OCI-LY1 (cell line): ENCODE measurements around the gene TFPI2.

Source experiments
- H2AFZ ChIP-seq: fragments of 200-600 bp; sonication (generic), shearing (Covaris generic); 2 replicates; pipeline ENCODE4 v1.6.0; 2014; ENCODE audit warnings: antibody characterized with exemption, mild to moderate bottlenecking, low read length
- H3F3A ChIP-seq: fragments of 200-600 bp; sonication (generic), shearing (Covaris generic); 2 replicates; pipeline ENCODE4 v1.6.0; 2014; ENCODE audit warnings: mild to moderate bottlenecking, antibody characterized with exemption, low read length, moderate library complexity; ENCODE audit not compliant: insufficient read depth
- H3K27ac ChIP-seq: fragments of 200-600 bp; sonication (generic); 2 replicates; pipeline ENCODE4 v1.5.1; 2014; ENCODE audit warnings: low read length, mixed run types, mild to moderate bottlenecking, low read depth; ENCODE audit not compliant: poor library complexity, severe bottlenecking
- H3K27me3 ChIP-seq: fragments of 200-600 bp; sonication (generic); 2 replicates; pipeline ENCODE4 v1.6.0; 2014; ENCODE audit warnings: antibody characterized with exemption, mild to moderate bottlenecking, low read length, moderate library complexity; ENCODE audit not compliant: insufficient read depth
- H3K36me3 ChIP-seq: fragments of 200-600 bp; sonication (generic); 2 replicates; pipeline ENCODE4 v1.6.1; 2014; ENCODE audit warnings: mild to moderate bottlenecking, antibody characterized with exemption, low read length, moderate library complexity, mixed read lengths; ENCODE audit not compliant: insufficient read depth
- H3K4me1 ChIP-seq: fragments of 200-600 bp; sonication (generic); 2 replicates; pipeline ENCODE4 v1.5.1; 2014; ENCODE audit warnings: mild to moderate bottlenecking, low read length, moderate library complexity; ENCODE audit not compliant: insufficient read depth, severe bottlenecking
- H3K4me2 ChIP-seq: fragments of 200-600 bp; sonication (generic), shearing (Covaris generic); 2 replicates; pipeline ENCODE4 v1.6.1; 2014; ENCODE audit warnings: low read length
- H3K4me3 ChIP-seq: fragments of 200-600 bp; sonication (generic); 2 replicates; pipeline ENCODE4 v1.5.1; 2014; ENCODE audit warnings: low read length, low read depth, mild to moderate bottlenecking, mixed read lengths; ENCODE audit not compliant: poor library complexity, severe bottlenecking
- H3K79me2 ChIP-seq: fragments of 200-600 bp; shearing (Covaris generic); 2 replicates; pipeline ENCODE4 v1.6.1; 2016; ENCODE audit warnings: mixed run types, low read length, mixed read lengths; ENCODE audit not compliant: insufficient read depth
- H3K9ac ChIP-seq: fragments of 200-600 bp; sonication (generic), shearing (Covaris generic); 2 replicates; pipeline ENCODE4 v1.6.1; 2014; ENCODE audit warnings: mild to moderate bottlenecking, low read length, mixed read lengths
- H3K9me2 ChIP-seq: fragments of 200-600 bp; sonication (generic), shearing (Covaris generic); 2 replicates; pipeline ENCODE4 v1.6.1; 2014; ENCODE audit warnings: low read depth, mild to moderate bottlenecking, low read length, mixed read lengths
- H3K9me3 ChIP-seq: fragments of 200-600 bp; shearing (Covaris generic); 2 replicates; pipeline ENCODE4 v1.6.1; 2014; ENCODE audit warnings: low read length, mixed read lengths
- H4K20me1 ChIP-seq: fragments of 200-600 bp; sonication (generic), shearing (Covaris generic); 2 replicates; pipeline ENCODE4 v1.6.0; 2016; ENCODE audit warnings: mild to moderate bottlenecking, low read length; ENCODE audit not compliant: insufficient read depth
- CTCF ChIP-seq: fragments of 200-600 bp; sonication (generic), shearing (Covaris generic); IDR thresholded peaks from 2 replicates; pipeline ENCODE4 v1.5.1; 2017; ENCODE audit warnings: mild to moderate bottlenecking, antibody characterized with exemption, low read length, moderate library complexity, mixed read lengths
- EZH2 ChIP-seq: fragments of 200-600 bp; sonication (generic), shearing (Covaris generic); IDR thresholded peaks from 2 replicates; pipeline ENCODE4 v1.8.0; 2017; ENCODE audit warnings: borderline replicate concordance, mixed run types, mild to moderate bottlenecking, antibody characterized with exemption, low read length, moderate library complexity, mixed read lengths

The TFPI2 gene

DNA sequence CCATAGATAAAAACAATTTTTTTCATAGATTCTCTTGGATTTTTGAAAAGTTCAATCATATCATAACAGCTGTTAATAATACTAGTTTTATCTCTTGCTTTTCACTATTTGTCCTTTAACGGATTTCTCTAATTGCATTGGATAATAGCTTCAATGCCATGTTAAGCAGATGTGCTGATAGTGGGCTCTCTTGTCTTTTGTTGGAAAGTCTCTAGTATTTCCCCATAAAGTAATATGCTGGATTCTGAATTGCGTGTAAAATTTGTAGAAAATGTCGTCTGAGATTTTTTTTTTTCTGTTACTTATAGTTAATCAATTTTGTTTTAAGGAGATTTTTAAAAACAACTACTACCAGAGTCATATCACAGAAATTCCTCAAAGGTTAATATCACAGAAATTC, 53.3 kb downstream of the TFPI2 start:
- H2AFZ ChIP-seq, result no peak overlapping the region
- no peak overlapping the region for H3K4me3 ChIP-seq
- no peaks in the 10 kb centered on the region for H3K4me1 ChIP-seq
- no peak overlapping the region for H3K4me2 ChIP-seq
- no peaks in the 10 kb centered on the region for H3K27me3 ChIP-seq
- no peaks in the 10 kb centered on the region for H3K79me2 ChIP-seq
- TF ChIP-seq EZH2, result no peak
- TF ChIP-seq CTCF, result no peak
- no peak overlapping the region for H3K9ac ChIP-seq
- H4K20me1 ChIP-seq, result no peaks in the 10 kb centered on the region
- no peaks in the 10 kb centered on the region for H3F3A ChIP-seq
- H3K36me3 ChIP-seq, result no peaks in the 10 kb centered on the region
- no peak overlapping the region for H3K27ac ChIP-seq
- no peaks in the 10 kb centered on the region for H3K9me2 ChIP-seq
- no peaks in the 10 kb centered on the region for H3K9me3 ChIP-seq

DNA sequence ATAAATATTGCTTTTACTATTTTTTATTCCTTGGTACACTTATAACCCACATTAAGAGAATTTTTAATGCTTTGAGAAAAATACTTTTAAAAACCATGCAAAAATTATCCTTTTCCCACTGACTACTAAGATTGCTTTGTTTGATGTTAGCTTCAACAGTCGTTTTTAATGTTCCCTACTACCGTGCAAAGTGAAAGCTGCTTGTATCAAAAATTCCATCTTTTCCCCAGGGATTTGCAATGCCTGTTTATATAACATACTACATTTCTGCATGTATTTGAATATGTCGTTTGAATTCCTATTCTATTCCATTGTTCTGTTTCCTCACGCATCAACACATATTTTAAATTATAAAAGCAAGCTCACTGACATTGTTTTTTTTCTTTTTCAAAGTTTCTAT, 54.4 kb downstream of the TFPI2 start:
- H3K36me3 ChIP-seq, result no peaks in the 10 kb centered on the region
- no peak overlapping the region for H3K4me2 ChIP-seq
- H3K9ac ChIP-seq, result no peak overlapping the region
- TF ChIP-seq CTCF (no peak), EZH2 (no peak)
- H3K4me1 ChIP-seq, result no peaks in the 10 kb centered on the region
- H3K9me2 ChIP-seq, result no peaks in the 10 kb centered on the region
- no peaks in the 10 kb centered on the region for H3F3A ChIP-seq
- no peaks in the 10 kb centered on the region for H3K79me2 ChIP-seq
- H3K27me3 ChIP-seq, result no peaks in the 10 kb centered on the region
- H2AFZ ChIP-seq, result no peak overlapping the region
- H4K20me1 ChIP-seq, result no peaks in the 10 kb centered on the region
- no peaks in the 10 kb centered on the region for H3K9me3 ChIP-seq
- no peak overlapping the region for H3K27ac ChIP-seq
- H3K4me3 ChIP-seq, result no peak overlapping the region

- Histone ChIP-seq H4K20me1 (no peaks in the 10 kb centered on the region), H3K9me2 (no peaks in the 10 kb centered on the region), H3K9ac (no peak overlapping the region), H2AFZ (no peak overlapping the region), H3K79me2 (no peaks in the 10 kb centered on the region), H3K27me3 (no peaks in the 10 kb centered on the region), H3K4me1 (no peaks in the 10 kb centered on the region), H3K4me2 (no peak overlapping the region), H3F3A (no peaks in the 10 kb centered on the region), H3K4me3 (no peak overlapping the region), H3K36me3 (no peaks in the 10 kb centered on the region), H3K27ac (no peak overlapping the region), H3K9me3 (no peaks in the 10 kb centered on the region)
- TF ChIP-seq EZH2 (no peak), CTCF (no peak)
These were observed 54.9 kb downstream of the TFPI2 start for GRCh38 chr7:93835702-93836101.
